GM23248 (cell line): ENCODE measurements around the gene KPNA2. TPM values are rescaled to one million over a fixed set of nuclear protein-coding genes. Genes with fewer than 3 reads are reported as not detected.

ENCODE experiments used
- DNase-seq: peaks from one replicate; pipeline ENCODE4 v3.0.0-alpha.2; 2015
- H2AFZ ChIP-seq: fragments of 200-600 bp; sonication (generic); 2 replicates; pipeline ENCODE4 v1.6.1; 2016; ENCODE audit warnings: antibody characterized with exemption
- H3F3A ChIP-seq: fragments of 200-600 bp; sonication (generic); 2 replicates; pipeline ENCODE4 v1.6.1; 2016; ENCODE audit warnings: mild to moderate bottlenecking, antibody characterized with exemption, mixed run types; ENCODE audit not compliant: insufficient read depth
- H3K27ac ChIP-seq: fragments of 200-600 bp; sonication (generic); 2 replicates; pipeline ENCODE4 v1.5.1; 2016; ENCODE audit warnings: mild to moderate bottlenecking
- H3K27me3 ChIP-seq: fragments of 200-600 bp; sonication (generic); replicated peaks from 2 replicates; pipeline ENCODE4 v1.6.1; 2016; ENCODE audit warnings: mild to moderate bottlenecking; ENCODE audit not compliant: insufficient read depth
- H3K36me3 ChIP-seq: fragments of 200-600 bp; sonication (generic); 2 replicates; pipeline ENCODE4 v1.6.1; 2016; ENCODE audit warnings: low read depth, mild to moderate bottlenecking
- H3K4me1 ChIP-seq: fragments of 200-600 bp; sonication (generic); 2 replicates; pipeline ENCODE4 v1.6.1; 2016; ENCODE audit warnings: mild to moderate bottlenecking; ENCODE audit not compliant: insufficient read depth
- H3K4me2 ChIP-seq: fragments of 200-600 bp; sonication (generic); one replicate; pipeline ENCODE4 v1.6.1; 2016; ENCODE audit warnings: mild to moderate bottlenecking; ENCODE audit not compliant: unreplicated experiment
- H3K4me3 ChIP-seq: fragments of 200-600 bp; sonication (generic); 2 replicates; pipeline ENCODE4 v1.5.1; 2016; ENCODE audit warnings: mild to moderate bottlenecking
- H3K79me2 ChIP-seq: fragments of 200-600 bp; sonication (generic); 2 replicates; pipeline ENCODE4 v1.6.1; 2016; ENCODE audit warnings: mild to moderate bottlenecking; ENCODE audit not compliant: insufficient read depth
- H3K9ac ChIP-seq: fragments of 200-600 bp; sonication (generic); 2 replicates; pipeline ENCODE4 v1.6.1; 2016; ENCODE audit warnings: mild to moderate bottlenecking
- H3K9me2 ChIP-seq: fragments of 200-600 bp; sonication (generic); 2 replicates; pipeline ENCODE4 v1.6.1; 2016; ENCODE audit warnings: mixed run types, mild to moderate bottlenecking, moderate library complexity; ENCODE audit not compliant: insufficient read depth
- H3K9me3 ChIP-seq: fragments of 200-600 bp; sonication (generic); one replicate; pipeline ENCODE4 v1.6.1; 2017; ENCODE audit warnings: low read depth
- H4K20me1 ChIP-seq: fragments of 200-600 bp; sonication (generic); 2 replicates; pipeline ENCODE4 v1.6.0; 2016; ENCODE audit not compliant: insufficient read depth
- EZH2 ChIP-seq: fragments of 200-600 bp; sonication (generic); IDR thresholded peaks from 2 replicates; pipeline ENCODE4 v1.6.1; 2018; ENCODE audit warnings: antibody characterized with exemption, mild to moderate bottlenecking; ENCODE audit not compliant: insufficient read depth, poor library complexity, severe bottlenecking
- EZH2phosphoT487 ChIP-seq: fragments of 200-600 bp; sonication (generic); IDR thresholded peaks from 2 replicates; pipeline ENCODE4 v1.6.1; 2018; ENCODE audit warnings: antibody characterized with exemption, moderate library complexity, mild to moderate bottlenecking, low read depth; ENCODE audit not compliant: insufficient read depth
- WGBS, 2 experiments: methylation state at CpG; one replicate each; pipeline ENCODE4 v1.1.6; 2015 to 2017; ENCODE audit warnings: low lambda C conversion rate in 2 of 2, low coverage in 1 of 2; ENCODE audit errors: missing lambda C conversion rate in 2 of 2; 5-methylcytosine and 5-hydroxymethylcytosine counted together
- in situ Hi-C: fragments of 300-500 bp; cut with MboI; formaldehyde crosslinking; loops from 2 replicates; pipeline ENCODE4 v1.15.0; 2020
- polyA plus RNA-seq: library from polyadenylated mRNA; unstranded; fragments of >200 nt; fragmentation: Nextera tagmentation; extraction: Ambion mirVana; gene quantifications from 2 replicates; pipeline ENCODE4 v1.2.1, GENCODE V29; 2016
- total RNA-seq: library from RNA; depleted of rRNA; stranded (reverse); fragments of >200 nt; shearing (Covaris generic); gene quantifications from 2 replicates; pipeline ENCODE4 v1.2.3, GENCODE V29; 2014

Gene KPNA2
- total and polyA plus RNA-seq, 2 experiments from 2014 or later: 98.2 to 159 TPM

DNA sequence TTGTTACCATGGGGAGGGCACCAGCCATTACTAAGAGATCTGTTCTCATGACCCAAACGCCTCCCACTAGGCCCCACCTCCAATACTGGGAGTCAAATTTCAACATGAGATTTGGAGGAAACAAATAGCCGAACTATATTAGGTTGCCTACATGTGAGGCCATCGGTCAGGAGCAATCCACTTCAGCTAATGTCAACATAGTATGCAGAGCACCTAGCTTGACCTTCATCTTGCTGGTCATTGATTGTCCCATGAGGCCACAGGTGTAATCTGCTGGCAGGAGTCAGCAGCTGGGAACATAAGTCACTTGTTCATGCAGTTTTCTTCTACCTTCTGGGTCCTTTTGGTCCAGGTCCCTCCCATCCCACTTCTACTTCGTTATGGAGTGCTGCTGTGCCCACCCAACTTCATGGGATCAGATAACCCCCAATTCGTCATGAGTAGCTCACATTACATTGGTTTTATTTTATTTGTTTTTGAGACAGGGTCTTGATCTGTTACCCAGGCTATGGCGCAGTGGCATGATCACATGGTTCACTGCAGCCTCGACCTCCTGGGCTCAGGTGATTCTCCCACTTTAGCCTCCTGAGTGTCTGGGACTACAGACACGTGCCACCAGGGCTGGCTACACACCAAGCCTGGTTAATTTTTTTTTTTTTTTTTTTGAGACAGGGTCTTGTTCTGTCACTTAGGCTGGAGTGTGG is 5.9 kb upstream of the KPNA2 start:
- peak; percentile 3 for DNase-seq
- in situ Hi-C loops: no loop called here
- Histone ChIP-seq H3K36me3 (no peaks in the 10 kb centered on the region), H3K27ac (no peak overlapping the region), H3K9ac (no peak overlapping the region), H4K20me1 (no peaks in the 10 kb centered on the region), H3K4me1 (peaks cover 7% of the 10 kb centered on the region), H3K4me2 (no peak overlapping the region), H3K79me2 (no peaks in the 10 kb centered on the region), H3K27me3 (no peaks in the 10 kb centered on the region), H3F3A (no peaks in the 10 kb centered on the region), H3K9me2 (no peaks in the 10 kb centered on the region), H3K9me3 (no peaks in the 10 kb centered on the region), H2AFZ (no peak overlapping the region), H3K4me3 (no peak overlapping the region)
- no peak for TF ChIP-seq EZH2phosphoT487
- no peak for TF ChIP-seq EZH2
- WGBS, 2 experiments: 46 to 50% methylated on average over 8 of the region's 8 CpGs

DNA sequence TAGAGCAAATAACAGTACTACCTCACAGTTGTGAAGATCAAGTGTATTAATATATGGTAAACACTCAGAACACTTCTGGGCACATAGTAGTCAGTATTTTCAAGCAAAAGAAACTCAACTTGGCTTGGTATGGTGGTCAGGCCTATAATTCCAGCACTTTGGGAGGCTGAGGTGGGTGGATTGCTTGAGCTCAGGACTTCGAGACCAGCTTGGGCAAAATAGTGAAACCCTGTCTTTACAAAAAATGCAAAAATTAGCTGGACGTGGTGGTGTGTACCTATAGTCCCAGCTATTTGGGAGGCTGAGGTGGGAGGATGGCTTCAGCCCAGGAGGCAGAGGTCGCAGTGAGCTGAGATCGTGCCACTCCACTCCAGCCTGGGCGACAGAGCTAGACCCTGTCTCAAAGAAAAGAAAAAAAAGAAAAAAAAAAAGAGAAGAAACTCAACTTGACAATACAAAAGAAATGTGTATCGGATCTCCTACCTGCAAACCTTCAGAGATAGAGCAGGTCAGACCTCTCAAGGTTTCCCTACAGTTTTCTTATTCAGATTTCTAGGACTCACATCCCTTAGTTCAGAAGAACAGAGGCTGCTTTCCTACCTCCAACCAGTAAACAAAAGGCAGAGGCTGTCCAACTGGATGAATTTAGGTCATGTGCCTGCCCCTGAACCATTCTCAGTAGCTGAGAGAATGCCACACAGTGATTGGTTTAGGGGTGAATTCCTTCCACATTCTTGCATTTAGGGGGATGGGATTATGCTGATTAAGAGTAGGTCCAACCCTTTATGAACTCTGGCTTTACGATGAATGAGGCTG is 1.7 kb upstream of the KPNA2 start:
- Histone ChIP-seq H3F3A (no peaks in the 10 kb centered on the region), H3K27me3 (no peaks in the 10 kb centered on the region), H3K4me2 (no peak overlapping the region), H3K4me3 (no peak overlapping the region), H2AFZ (peak overlapping the region; percentile 82), H3K9ac (no peak overlapping the region), H3K27ac (no peak overlapping the region), H3K79me2 (peaks cover 33% of the 10 kb centered on the region), H3K36me3 (peaks cover 16% of the 10 kb centered on the region), H3K4me1 (peaks cover 18% of the 10 kb centered on the region), H4K20me1 (no peaks in the 10 kb centered on the region), H3K9me3 (no peaks in the 10 kb centered on the region), H3K9me2 (no peaks in the 10 kb centered on the region)
- 68 to 72% methylated on average over 7 of the region's 7 CpGs for WGBS, 2 experiments
- peak; percentile 42 for DNase-seq
- TF ChIP-seq EZH2 (no peak), EZH2phosphoT487 (no peak)
- in situ Hi-C loops: no loop called here

GRCh38 chr17:68034452-68034776 is 1.1 kb upstream of the KPNA2 start:
- H2AFZ ChIP-seq: peak overlapping the region; percentile 82
- no peaks in the 10 kb centered on the region for H3K27me3 ChIP-seq
- no peaks in the 10 kb centered on the region for H3F3A ChIP-seq
- peak overlapping the region; percentile 57 for H3K9ac ChIP-seq
- H3K9me2 ChIP-seq: no peaks in the 10 kb centered on the region
- H3K27ac ChIP-seq: peak overlapping the region; percentile 25
- in situ Hi-C loops: no loop called here
- H3K79me2 ChIP-seq: peaks cover 39% of the 10 kb centered on the region
- WGBS, 2 experiments: 12 to 23% methylated on average over 1 of the region's 1 CpG
- TF ChIP-seq EZH2phosphoT487: no peak
- TF ChIP-seq EZH2: no peak
- peaks cover 18% of the 10 kb centered on the region for H3K4me1 ChIP-seq
- H3K4me2 ChIP-seq: peak overlapping the region; percentile 86
- no peaks in the 10 kb centered on the region for H3K9me3 ChIP-seq
- peaks cover 16% of the 10 kb centered on the region for H3K36me3 ChIP-seq
- H3K4me3 ChIP-seq: 0 out of 2 replicates have a peak overlapping the region, but pooled peaks have one; percentile 59
- H4K20me1 ChIP-seq: no peaks in the 10 kb centered on the region
- no peak for DNase-seq

GRCh38 chr17:68035131-68035522 is 408 bp upstream of the KPNA2 start:
- DNase-seq: peak; percentile 97
- peak overlapping the region; percentile 86 for H3K4me2 ChIP-seq
- H3K79me2 ChIP-seq: peaks cover 46% of the 10 kb centered on the region
- peak overlapping the region; percentile 25; the same call in 1 of the 2 replicates for H3K27ac ChIP-seq
- H3K4me1 ChIP-seq: peaks cover 18% of the 10 kb centered on the region
- H3F3A ChIP-seq: peaks cover 2% of the 10 kb centered on the region; the same call in 1 of the 2 replicates
- peak overlapping the region; percentile 57 for H3K9ac ChIP-seq
- H4K20me1 ChIP-seq: no peaks in the 10 kb centered on the region
- H3K36me3 ChIP-seq: peaks cover 18% of the 10 kb centered on the region
- 1 to 2% methylated on average over 11 to 24 of the region's 27 CpGs for WGBS, 2 experiments
- H3K9me2 ChIP-seq: no peaks in the 10 kb centered on the region
- no peaks in the 10 kb centered on the region for H3K9me3 ChIP-seq
- H3K27me3 ChIP-seq: no peaks in the 10 kb centered on the region
- TF ChIP-seq EZH2phosphoT487 (no peak), EZH2 (no peak)
- H2AFZ ChIP-seq: peak overlapping the region; percentile 82
- H3K4me3 ChIP-seq: peak overlapping the region; percentile 59
- in situ Hi-C loops: no loop called here
